BE2C (cell line): ENCODE measurements around the gene PPM1H.

Experiments used
- DNase-seq: peaks from one replicate; pipeline ENCODE4 v3.0.0-alpha.2; 2020
- H3K27me3 ChIP-seq: fragments of 250-450 bp; sonication (Bioruptor Pico); 2 replicates; pipeline ENCODE4 v1.5.1; 2020; ENCODE audit warnings: mild to moderate bottlenecking
- H3K36me3 ChIP-seq: fragments of 250-450 bp; sonication (Bioruptor Pico); 2 replicates; pipeline ENCODE4 v1.5.1; 2020; ENCODE audit warnings: mild to moderate bottlenecking
- H3K4me1 ChIP-seq: fragments of 250-450 bp; sonication (Bioruptor Pico); 2 replicates; pipeline ENCODE4 v1.5.1; 2020
- H3K4me3 ChIP-seq: 2 replicates; pipeline ENCODE4 v1.5.1; 2011; ENCODE audit warnings: low read depth, low read length
- H3K9me3 ChIP-seq: fragments of 250-450 bp; sonication (Bioruptor Pico); 2 replicates; pipeline ENCODE4 v1.5.1; 2020
- TF ChIP-seq, protein P1 (sequence below): IDR thresholded peaks from 2 replicates; pipeline ENCODE4 v1.5.1; 2012; ENCODE audit warnings: mild to moderate bottlenecking, low read depth, low read length

Gene PPM1H

DNA sequence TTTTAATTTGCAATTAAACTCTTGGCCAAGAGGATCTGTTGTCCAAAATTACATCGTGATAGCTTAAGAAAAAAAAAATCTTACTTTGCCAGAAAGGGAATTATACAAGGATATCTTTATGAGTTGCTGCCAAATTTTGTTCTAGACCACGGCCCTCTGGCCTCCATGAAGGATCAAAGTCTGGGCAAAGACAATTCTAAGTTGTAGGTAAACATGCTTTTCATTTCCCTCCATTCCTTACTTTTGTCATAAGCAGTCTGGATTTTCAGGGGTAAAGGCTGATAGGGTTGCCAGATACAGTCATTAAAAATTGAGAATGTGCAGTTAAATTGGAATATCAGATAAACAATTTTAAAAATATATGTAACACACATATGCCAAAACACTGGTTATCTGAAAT is 333.2 kb downstream of the PPM1H start:
- no peaks in the 10 kb centered on the region for H3K27me3 ChIP-seq
- no peak for DNase-seq
- TF ChIP-seq, protein P1, sequence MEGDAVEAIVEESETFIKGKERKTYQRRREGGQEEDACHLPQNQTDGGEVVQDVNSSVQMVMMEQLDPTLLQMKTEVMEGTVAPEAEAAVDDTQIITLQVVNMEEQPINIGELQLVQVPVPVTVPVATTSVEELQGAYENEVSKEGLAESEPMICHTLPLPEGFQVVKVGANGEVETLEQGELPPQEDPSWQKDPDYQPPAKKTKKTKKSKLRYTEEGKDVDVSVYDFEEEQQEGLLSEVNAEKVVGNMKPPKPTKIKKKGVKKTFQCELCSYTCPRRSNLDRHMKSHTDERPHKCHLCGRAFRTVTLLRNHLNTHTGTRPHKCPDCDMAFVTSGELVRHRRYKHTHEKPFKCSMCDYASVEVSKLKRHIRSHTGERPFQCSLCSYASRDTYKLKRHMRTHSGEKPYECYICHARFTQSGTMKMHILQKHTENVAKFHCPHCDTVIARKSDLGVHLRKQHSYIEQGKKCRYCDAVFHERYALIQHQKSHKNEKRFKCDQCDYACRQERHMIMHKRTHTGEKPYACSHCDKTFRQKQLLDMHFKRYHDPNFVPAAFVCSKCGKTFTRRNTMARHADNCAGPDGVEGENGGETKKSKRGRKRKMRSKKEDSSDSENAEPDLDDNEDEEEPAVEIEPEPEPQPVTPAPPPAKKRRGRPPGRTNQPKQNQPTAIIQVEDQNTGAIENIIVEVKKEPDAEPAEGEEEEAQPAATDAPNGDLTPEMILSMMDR: no peak
- H3K9me3 ChIP-seq: no peaks in the 10 kb centered on the region
- peaks cover 3% of the 10 kb centered on the region for H3K4me1 ChIP-seq
- no peaks in the 10 kb centered on the region for H3K36me3 ChIP-seq
- peak overlapping the region; percentile 91 for H3K4me3 ChIP-seq

DNA sequence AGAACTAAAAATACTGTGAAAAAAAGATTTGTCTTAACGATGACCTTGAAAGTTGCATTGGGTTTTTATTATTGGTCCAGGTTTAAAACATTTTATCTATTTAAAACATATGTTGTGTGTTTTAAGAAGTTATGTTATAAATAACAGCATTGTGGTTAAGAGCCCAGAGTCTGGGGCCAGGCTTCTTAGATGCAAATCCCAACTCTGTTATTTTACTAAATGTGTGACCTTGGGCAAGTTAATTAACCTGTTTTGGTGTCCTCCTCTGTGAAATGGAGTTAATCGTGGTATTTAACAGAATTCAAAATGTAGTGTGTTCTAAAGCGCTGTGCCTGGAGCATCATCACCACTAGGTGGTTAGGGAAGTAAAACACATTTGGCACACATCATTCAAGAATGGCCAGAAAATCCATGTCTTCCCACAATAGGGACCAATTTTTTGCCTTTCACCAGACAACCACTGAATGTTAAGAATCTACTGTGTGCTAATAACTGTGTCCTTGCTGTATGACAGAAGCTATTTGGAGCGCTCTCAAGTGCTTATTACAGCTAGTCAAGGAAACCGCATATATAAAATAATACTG is 335.0 kb downstream of the PPM1H start:
- H3K4me1 ChIP-seq: peaks cover 3% of the 10 kb centered on the region
- no peak overlapping the region for H3K4me3 ChIP-seq
- no peaks in the 10 kb centered on the region for H3K36me3 ChIP-seq
- H3K9me3 ChIP-seq: no peaks in the 10 kb centered on the region
- no peak for DNase-seq
- H3K27me3 ChIP-seq: no peaks in the 10 kb centered on the region
- TF ChIP-seq, protein P1: peak; percentile 48

DNA sequence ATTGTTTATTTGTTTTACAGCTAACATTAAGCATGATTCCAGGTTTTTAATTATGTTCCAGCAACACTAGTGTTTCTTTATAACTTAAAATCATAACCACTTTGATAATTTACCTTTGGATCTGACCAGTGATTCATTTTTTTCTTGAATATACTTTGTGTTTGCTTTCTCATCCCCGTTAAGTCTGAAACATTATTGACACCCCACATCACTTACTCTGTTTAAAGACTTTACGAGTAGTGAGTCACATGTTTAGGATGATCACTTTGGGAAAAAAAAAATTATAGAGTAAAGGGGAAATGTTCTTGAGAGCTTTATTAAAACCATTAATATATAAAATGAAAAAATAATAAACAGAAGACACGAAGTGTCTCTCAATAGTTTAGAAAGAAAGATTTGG is 336.1 kb downstream of the PPM1H start:
- no peak overlapping the region for H3K4me3 ChIP-seq
- H3K9me3 ChIP-seq: no peaks in the 10 kb centered on the region
- no peak for DNase-seq
- TF ChIP-seq, protein P1: no peak
- peaks cover 3% of the 10 kb centered on the region for H3K4me1 ChIP-seq
- H3K36me3 ChIP-seq: no peaks in the 10 kb centered on the region
- H3K27me3 ChIP-seq: no peaks in the 10 kb centered on the region

DNA sequence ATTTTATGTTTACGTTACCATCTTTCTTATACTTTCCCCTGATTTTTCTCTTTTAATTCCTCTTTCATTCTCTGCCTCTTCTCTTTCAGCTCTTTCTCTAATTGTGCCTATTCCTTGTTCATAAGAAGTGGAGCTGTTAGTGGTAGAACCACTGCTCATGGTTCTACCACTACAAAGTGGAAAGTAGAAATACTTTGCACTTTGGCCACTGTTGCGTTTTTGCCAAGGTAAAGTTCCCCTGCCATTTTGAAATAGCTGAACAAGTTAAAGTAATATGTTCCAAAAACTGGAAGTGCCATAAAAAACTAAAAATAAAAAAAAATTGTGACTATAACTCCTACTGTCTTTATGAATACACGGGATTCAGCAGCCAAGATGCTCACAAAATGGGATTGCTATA is 337.7 kb downstream of the PPM1H start:
- Histone ChIP-seq H3K36me3 (no peaks in the 10 kb centered on the region), H3K4me1 (peaks cover 3% of the 10 kb centered on the region), H3K4me3 (no peak overlapping the region), H3K9me3 (no peaks in the 10 kb centered on the region), H3K27me3 (no peaks in the 10 kb centered on the region)
- DNase-seq: no peak
- TF ChIP-seq, protein P1: no peak
